ENCODE data around the gene MSI2. TPM values are rescaled to one million over a fixed set of nuclear protein-coding genes. Genes with fewer than 3 reads are reported as not detected.
"Not testable (repeated sequence)": the region's sequence is repeated elsewhere in the genome, so short reads cannot be mapped to it uniquely, and the experiment has no call there.

The MSI2 gene
- total RNA-seq: 181 and 198 TPM in 2 replicates

DNA sequence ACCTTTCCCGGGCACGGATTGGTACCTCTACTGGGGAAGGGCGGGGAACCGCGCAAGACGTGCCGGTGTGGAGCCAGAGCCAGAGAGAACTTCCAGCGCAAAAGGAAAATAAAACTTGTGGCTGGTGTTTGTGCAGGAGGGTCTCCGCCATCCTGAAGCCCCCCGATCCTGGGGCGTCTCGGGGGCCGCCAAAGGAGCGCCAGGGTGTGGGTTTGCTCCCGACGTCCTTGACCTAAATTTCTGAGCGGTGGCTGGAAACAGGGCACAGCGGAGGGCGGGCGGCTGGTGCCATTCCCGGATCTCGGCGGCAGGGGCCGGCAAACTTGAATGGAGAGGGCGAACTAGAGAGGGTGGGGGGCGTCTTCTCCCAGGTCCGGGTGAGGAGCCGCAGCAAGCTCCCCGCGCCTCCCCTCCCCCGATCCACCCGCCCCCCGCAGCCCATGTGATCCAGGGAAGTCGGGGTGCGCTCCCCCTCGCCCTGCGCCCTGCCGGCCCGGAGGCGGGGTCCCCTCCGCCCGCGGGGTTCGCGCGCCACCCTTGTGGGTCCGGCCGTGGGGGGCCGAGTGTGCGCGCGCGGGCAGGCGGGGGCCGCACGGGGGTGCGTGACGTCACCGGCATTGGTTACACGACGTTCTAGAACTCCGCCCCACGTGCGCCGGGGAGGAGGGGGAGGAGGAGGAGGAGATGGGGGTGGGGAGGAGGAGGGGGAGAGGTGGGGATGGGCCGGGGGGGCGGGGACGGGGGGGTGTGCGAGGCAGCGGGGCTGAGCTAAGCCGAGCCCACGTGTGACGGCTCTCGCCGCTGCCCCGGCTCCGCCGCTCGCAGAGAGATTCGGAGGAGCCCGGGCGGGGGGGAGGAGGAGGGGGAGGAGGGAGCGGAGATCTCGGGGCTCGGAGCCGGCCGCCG is at the start of gene MSI2:
Gene MSI2 (plus strand): TSS at position 748 of the 906 bp plus-strand sequence. CDS start 220 bp downstream, outside the sequence.
- intact Hi-C loops (cut with micrococcal nuclease): loop anchor here (2.0 to 5.0 kb wide), 2 partner anchors 207 to 251 kb away; no protein-coding TSS in a partner anchor
- DNase-seq (ENCODE audit: low spot score): peak; percentile 82
- Mint-ChIP-seq H3K4me1 (ENCODE audit: low read depth) (peaks cover 41% of the 10 kb centered on the region), H3K36me3 (ENCODE audit: low read depth) (peaks cover 39% of the 10 kb centered on the region), H3K4me3 (ENCODE audit: low read depth) (peak within 1 kb of the TSS; percentile 97), H3K9me3 (peaks cover 6% of the 10 kb centered on the region), H3K27me3 (ENCODE audit: low read depth) (peaks cover 2% of the 10 kb centered on the region), H3K27ac (peak within 1 kb of the TSS; percentile 88)

DNA sequence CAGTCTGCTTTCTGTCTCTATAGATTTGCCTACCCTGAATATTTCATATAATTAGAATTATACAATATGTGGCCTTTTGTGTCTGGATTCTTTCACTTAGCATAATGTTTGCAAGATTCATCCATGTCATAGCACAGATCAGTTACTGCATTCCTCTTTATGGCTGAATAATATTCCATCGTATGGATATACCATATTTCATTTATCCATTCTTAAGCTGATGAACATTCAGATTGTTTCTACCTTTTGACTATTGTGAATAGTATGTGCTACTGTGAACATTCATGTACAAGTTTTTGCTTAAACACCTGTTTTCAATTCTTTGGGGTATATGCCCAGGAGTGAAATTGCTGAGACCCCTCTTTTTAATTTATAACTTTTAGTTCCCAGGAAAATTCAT is 49.4 kb upstream of the MSI2 start:
- no peaks in the 10 kb centered on the region for H3K36me3 Mint-ChIP-seq (ENCODE audit: low read depth)
- no peaks in the 10 kb centered on the region for H3K4me1 Mint-ChIP-seq (ENCODE audit: low read depth)
- H3K27me3 Mint-ChIP-seq (ENCODE audit: low read depth): peaks cover 7% of the 10 kb centered on the region
- DNase-seq (ENCODE audit: low spot score): no peak
- H3K4me3 Mint-ChIP-seq (ENCODE audit: low read depth): no peak overlapping the region
- intact Hi-C loops (cut with micrococcal nuclease): no loop called here
- peaks cover 7% of the 10 kb centered on the region for H3K9me3 Mint-ChIP-seq
- H3K27ac Mint-ChIP-seq: no peak overlapping the region

DNA sequence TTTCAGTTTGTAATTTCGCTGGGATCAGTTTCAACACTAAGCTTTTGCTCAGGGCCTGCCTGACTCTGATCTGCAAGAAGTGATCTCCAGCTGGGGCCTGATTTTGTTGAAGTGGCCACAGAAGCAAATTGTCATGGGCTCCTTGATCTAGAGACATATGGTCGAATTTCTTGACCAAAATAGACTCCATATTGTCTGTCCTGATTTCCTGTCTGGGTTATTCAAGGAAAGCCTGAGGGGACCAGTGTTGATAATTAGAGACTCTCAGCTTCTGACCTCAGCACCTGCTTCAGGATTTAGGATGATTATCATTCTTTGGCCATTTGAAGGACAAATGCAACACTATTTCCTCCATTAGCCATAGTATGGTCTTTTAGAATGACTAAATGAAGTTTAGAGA is 48.9 kb upstream of the MSI2 start:
- no peak for DNase-seq (ENCODE audit: low spot score)
- Mint-ChIP-seq H3K27ac (no peak overlapping the region), H3K27me3 (ENCODE audit: low read depth) (peaks cover 6% of the 10 kb centered on the region), H3K4me3 (ENCODE audit: low read depth) (no peak overlapping the region), H3K36me3 (ENCODE audit: low read depth) (no peaks in the 10 kb centered on the region), H3K9me3 (peaks cover 7% of the 10 kb centered on the region), H3K4me1 (ENCODE audit: low read depth) (no peaks in the 10 kb centered on the region)
- intact Hi-C loops (cut with micrococcal nuclease): no loop called here

DNA sequence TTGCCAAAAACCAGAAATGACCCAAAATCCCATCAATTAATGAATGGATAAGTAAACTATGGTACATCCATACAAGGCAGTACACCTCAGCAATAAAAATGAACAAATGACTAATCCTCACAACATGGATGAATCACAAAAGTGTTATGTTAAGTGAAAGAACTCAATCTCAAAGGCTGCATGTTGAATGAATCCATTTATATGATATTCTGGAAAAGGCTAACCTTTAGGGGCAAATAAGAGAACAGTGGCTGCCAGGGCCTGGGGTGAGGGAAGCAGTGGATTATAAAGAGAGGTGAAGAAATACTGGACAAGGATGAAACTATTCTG is 46.1 kb upstream of the MSI2 start:
- intact Hi-C loops (cut with micrococcal nuclease): no loop called here
- H3K36me3 Mint-ChIP-seq (ENCODE audit: low read depth): no peaks in the 10 kb centered on the region

DNA sequence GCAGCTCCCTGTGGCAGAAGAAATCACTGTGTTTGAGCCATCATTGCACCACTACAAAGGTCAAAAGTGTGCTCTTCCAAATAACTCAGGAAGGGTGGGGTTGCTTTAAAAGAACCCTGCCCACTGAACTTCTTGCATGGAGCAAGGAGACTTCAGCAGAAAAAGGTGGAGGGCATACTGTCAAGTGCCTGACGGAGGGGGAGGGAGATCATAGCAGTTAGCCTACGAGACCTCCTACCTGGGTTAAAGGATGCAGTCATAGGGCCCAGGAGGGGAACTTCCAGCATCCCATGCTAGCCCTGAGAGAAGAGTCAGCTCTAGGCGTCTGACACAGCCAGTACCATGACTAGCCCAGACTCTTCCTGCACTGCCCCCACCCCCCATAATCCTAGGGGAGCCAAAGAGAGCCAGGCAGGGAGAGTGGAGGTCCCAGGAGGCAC is 45.3 kb upstream of the MSI2 start:
- no peak for DNase-seq (ENCODE audit: low spot score)
- Mint-ChIP-seq H3K4me1 (ENCODE audit: low read depth) (no peaks in the 10 kb centered on the region), H3K9me3 (peaks cover 7% of the 10 kb centered on the region), H3K4me3 (ENCODE audit: low read depth) (no peak overlapping the region), H3K27ac (no peak overlapping the region), H3K36me3 (ENCODE audit: low read depth) (no peaks in the 10 kb centered on the region), H3K27me3 (ENCODE audit: low read depth) (peaks cover 8% of the 10 kb centered on the region)
- intact Hi-C loops (cut with micrococcal nuclease): no loop called here

More for the DNA sequence above, 46.1 kb upstream of the MSI2 start:
- no peaks in the 10 kb centered on the region for H3K4me1 Mint-ChIP-seq (ENCODE audit: low read depth)
- H3K4me3 Mint-ChIP-seq (ENCODE audit: low read depth): no peak overlapping the region
- H3K9me3 Mint-ChIP-seq: peaks cover 7% of the 10 kb centered on the region
- no peak for DNase-seq (ENCODE audit: low spot score)
- no peak overlapping the region for H3K27ac Mint-ChIP-seq
- peaks cover 8% of the 10 kb centered on the region for H3K27me3 Mint-ChIP-seq (ENCODE audit: low read depth)

DNA sequence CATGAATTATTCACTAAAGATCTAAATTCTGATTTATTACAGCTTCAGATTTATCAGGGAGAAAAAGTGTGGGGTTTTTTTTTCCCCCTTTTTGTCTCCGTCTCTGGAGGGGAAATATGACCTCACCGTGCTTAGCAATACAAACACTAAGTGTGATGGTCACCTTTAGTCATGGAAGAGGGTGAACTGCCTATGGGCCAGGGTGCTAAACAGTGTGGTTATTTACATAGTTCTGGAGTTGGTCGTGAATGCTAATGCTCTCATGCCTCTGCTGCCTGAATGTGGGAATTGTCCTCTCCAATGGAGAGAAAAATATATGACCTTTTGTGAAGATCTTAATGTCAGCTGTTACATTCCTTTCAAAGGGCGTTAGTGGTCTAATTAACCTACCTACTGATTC is 44.8 kb upstream of the MSI2 start:
- H3K36me3 Mint-ChIP-seq (ENCODE audit: low read depth): no peaks in the 10 kb centered on the region
- no peak overlapping the region for H3K4me3 Mint-ChIP-seq (ENCODE audit: low read depth)
- no peaks in the 10 kb centered on the region for H3K4me1 Mint-ChIP-seq (ENCODE audit: low read depth)
- intact Hi-C loops (cut with micrococcal nuclease): no loop called here
- H3K27me3 Mint-ChIP-seq (ENCODE audit: low read depth): peaks cover 8% of the 10 kb centered on the region
- no peak for DNase-seq (ENCODE audit: low spot score)
- peaks cover 7% of the 10 kb centered on the region for H3K9me3 Mint-ChIP-seq
- no peak overlapping the region for H3K27ac Mint-ChIP-seq

DNA sequence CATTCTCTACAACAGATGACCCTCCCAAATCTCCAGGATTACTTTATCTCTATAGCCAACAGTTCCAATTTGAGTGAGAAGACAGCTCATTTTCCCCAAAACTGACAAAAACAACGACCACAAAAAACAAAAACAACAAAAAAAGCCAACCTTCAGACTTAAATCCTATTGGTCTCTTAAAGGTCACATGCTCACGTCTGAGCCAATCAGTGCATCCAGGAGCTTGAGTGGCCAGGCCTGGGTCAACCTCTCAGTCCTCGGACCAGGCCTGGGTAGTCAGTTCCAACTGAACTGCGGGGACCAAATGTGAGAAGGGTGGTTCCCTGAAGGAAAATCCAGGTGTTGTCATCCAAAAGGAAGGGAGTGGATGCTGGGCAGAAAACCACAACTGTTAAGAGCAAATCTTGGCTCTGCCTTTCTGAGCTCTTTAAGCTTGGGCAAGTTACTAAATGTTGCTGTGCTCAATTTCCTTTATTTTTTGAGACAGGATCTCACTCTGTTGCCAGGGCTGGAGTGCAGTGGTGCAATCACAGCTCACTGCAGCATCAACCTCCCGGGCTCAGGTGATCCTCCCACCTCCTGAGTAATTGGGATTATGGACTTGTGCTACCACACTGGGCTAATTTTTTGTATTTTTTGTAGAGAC is 43.0 kb upstream of the MSI2 start:
- H3K27me3 Mint-ChIP-seq (ENCODE audit: low read depth): peaks cover 12% of the 10 kb centered on the region
- intact Hi-C loops (cut with micrococcal nuclease): no loop called here
- H3K4me3 Mint-ChIP-seq (ENCODE audit: low read depth): no peak overlapping the region

DNA sequence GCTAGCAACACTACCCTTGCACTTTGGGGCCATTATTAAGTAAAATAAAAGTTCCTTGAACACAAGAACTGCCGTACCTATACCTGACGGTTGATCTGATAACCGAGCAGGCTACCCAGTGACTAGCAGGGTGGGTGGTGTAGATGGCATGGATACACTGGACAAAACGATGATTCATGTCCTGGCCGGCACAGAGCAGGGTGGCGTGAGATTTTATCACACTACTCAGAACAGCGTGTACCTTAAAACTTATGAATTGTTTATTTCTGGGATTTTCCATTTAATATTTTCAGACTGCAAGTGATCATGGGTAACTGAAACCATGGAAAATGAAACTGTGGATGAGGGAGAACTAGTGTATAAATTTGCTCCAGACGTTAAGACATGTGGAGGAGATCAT is 41.0 kb upstream of the MSI2 start:
- Mint-ChIP-seq H3K4me3 (ENCODE audit: low read depth) (no peak overlapping the region), H3K9me3 (no peaks in the 10 kb centered on the region), H3K27ac (no peak overlapping the region), H3K36me3 (ENCODE audit: low read depth) (no peaks in the 10 kb centered on the region), H3K4me1 (ENCODE audit: low read depth) (no peaks in the 10 kb centered on the region), H3K27me3 (ENCODE audit: low read depth) (peaks cover 17% of the 10 kb centered on the region)
- intact Hi-C loops (cut with micrococcal nuclease): no loop called here
- no peak for DNase-seq (ENCODE audit: low spot score)

More for the DNA sequence above, 43.0 kb upstream of the MSI2 start:
- DNase-seq (ENCODE audit: low spot score): no peak
- Mint-ChIP-seq H3K4me1 (ENCODE audit: low read depth) (no peaks in the 10 kb centered on the region), H3K9me3 (peaks cover 4% of the 10 kb centered on the region), H3K36me3 (ENCODE audit: low read depth) (no peaks in the 10 kb centered on the region), H3K27ac (no peak overlapping the region)

DNA sequence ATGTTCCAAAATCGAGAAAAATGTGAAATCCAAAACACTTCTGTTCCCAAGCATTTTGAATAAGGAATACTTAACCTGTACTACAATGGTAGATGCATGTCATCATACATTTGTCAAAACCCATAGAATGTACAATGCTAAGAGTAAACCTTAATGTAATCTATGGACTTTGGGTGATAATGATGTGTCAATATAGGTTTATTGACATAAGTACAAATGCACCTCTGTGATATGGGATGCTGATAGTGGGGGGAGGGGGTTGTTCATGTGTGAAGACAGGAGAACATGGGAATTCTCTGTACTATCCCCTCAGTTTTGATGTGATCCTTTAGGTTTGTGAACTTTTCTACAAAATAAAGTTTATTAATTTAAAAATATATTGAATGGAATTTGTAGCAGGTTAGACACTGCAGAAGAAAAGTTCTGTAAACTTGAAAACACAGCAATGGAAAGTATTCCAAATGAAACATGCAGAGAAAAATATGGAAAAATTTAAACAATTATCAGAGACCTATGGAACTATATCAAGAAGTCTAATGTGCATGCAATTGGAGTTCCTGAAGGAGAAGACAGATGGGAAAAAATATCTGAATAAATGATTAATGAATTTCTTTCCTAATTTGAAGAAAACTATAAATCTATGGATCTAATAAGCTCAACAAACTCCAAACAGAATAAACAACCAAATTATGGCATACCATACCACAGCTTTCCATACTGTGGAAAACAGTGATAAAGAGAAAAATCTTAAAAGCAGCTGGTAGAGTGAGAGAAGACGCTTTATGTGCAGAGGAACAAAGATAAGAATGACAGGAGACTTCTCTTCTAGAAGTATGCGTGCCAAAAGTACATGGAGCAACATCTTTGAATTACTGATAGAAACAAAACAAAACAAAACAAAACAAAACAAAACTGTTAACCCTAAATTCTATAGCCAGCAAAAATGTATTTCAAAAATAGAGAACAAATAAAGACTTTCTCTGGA is 34.7 kb upstream of the MSI2 start:
- Mint-ChIP-seq H3K9me3 (peaks cover 9% of the 10 kb centered on the region), H3K4me3 (ENCODE audit: low read depth) (no peak overlapping the region), H3K27ac (no peak overlapping the region), H3K36me3 (ENCODE audit: low read depth) (no peaks in the 10 kb centered on the region), H3K4me1 (ENCODE audit: low read depth) (no peaks in the 10 kb centered on the region), H3K27me3 (ENCODE audit: low read depth) (peaks cover 17% of the 10 kb centered on the region)
- no peak for DNase-seq (ENCODE audit: low spot score)
- intact Hi-C loops (cut with micrococcal nuclease): no loop called here

DNA sequence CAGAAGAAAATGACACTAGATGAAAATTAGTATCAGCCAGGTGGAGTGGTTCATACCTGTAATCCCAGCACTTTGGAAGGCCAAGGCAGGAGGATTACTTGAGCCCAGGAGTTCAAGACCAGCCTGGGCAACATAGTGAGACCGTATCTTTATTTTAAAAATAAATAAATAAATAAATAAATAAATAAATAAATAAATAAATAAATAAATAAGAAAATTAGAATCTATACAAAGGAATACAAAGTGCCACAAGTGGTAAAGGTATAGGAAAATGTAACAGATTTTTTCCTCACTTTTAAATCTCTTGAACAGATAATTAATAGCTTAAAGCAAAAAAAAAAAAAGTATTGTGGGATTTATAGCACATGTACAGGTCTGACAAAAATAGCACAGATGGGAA is 33.9 kb upstream of the MSI2 start:
- H3K4me3 Mint-ChIP-seq (ENCODE audit: low read depth); DNase-seq (ENCODE audit: low spot score); intact Hi-C loops (cut with micrococcal nuclease); H3K27ac Mint-ChIP-seq; H3K4me1 Mint-ChIP-seq (ENCODE audit: low read depth); H3K36me3 Mint-ChIP-seq (ENCODE audit: low read depth); H3K9me3 Mint-ChIP-seq: not testable (repeated sequence)
- peaks cover 18% of the 10 kb centered on the region for H3K27me3 Mint-ChIP-seq (ENCODE audit: low read depth)

DNA sequence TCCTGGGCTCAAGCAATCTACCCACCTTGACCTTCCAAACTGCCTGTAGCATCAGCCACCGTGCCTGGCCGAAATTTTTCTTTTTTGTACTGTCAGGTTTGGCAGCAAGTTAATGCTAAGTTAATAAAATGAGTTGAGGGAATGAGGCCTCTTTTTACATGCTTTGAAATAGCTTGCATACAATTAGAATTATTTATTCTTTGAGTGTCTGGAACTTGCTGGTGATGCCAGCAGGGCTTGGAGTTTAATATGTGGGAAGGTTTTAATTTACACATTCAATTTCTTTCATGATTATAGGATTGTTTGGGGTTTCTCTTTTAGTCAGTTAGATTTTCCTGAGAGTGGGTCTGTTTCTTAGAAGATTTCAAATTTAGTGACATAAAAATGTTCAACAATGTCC is 31.2 kb upstream of the MSI2 start:
- Mint-ChIP-seq H3K27ac (no peak overlapping the region), H3K4me3 (ENCODE audit: low read depth) (no peak overlapping the region), H3K36me3 (ENCODE audit: low read depth) (no peaks in the 10 kb centered on the region), H3K27me3 (ENCODE audit: low read depth) (peaks cover 19% of the 10 kb centered on the region), H3K4me1 (ENCODE audit: low read depth) (no peaks in the 10 kb centered on the region), H3K9me3 (peaks cover 15% of the 10 kb centered on the region)
- intact Hi-C loops (cut with micrococcal nuclease): no loop called here
- no peak for DNase-seq (ENCODE audit: low spot score)

DNA sequence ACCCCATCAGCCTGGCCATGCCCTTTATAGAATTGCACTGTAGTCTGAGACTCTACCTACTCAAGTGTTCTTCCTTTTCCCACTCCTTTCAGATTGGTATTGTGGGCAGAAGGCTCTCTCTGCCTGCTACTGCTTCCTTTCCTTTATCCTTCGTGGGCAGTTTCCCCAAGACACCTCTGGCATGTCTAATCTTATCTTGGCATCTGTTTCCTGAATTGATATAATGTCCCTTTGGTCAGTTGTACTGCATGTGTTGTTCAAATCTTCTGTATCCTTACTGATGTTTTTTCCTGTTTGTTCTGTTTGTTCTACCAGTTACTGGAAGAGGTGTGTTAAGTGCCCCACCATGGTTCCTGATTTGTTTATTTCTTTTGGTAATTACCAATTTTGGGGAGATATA is 29.5 kb upstream of the MSI2 start:
- Mint-ChIP-seq H3K36me3 (ENCODE audit: low read depth) (no peaks in the 10 kb centered on the region), H3K4me3 (ENCODE audit: low read depth) (no peak overlapping the region), H3K4me1 (ENCODE audit: low read depth) (no peaks in the 10 kb centered on the region), H3K9me3 (peaks cover 10% of the 10 kb centered on the region), H3K27me3 (ENCODE audit: low read depth) (peaks cover 23% of the 10 kb centered on the region), H3K27ac (no peak overlapping the region)
- DNase-seq (ENCODE audit: low spot score): no peak
- intact Hi-C loops (cut with micrococcal nuclease): no loop called here

Measured in activated T-helper 2 cell treated with anti-CD3 and anti-CD28 coated beads, Interferon-gamma antibody, Interleukin-2, Interleukin-4, amounts not matched to agents 10 μg/mL and 5 μg/mL and 100 μg/mL, durations not matched to agents 14 hours and 24 hours and 36 hours (primary cell).